GM21390 (cell line): ENCODE measurements around the gene DCTN3.

ENCODE experiments used
- ATAC-seq: cut with Tn5 transposase; IDR thresholded peaks from one replicate; pipeline ENCODE4 v1.9.1; 2021; ENCODE audit not compliant: unreplicated experiment

The DCTN3 gene

GRCh38 chr9:34591248-34591916 lies 28.9 kb downstream of the DCTN3 start:
- ATAC-seq = peak; percentile 65

GRCh38 chr9:34590381-34591247 lies 29.7 kb downstream of the DCTN3 start:
- ATAC-seq = no peak

GRCh38 chr9:34589636-34590380 lies 30.5 kb downstream of the DCTN3 start, which contains the start of gene CNTFR:
Gene CNTFR (minus strand): TSS chr9:34589724. CDS start chr9:34568981, 20,743 bp downstream.
- ATAC-seq = no peak

DNA sequence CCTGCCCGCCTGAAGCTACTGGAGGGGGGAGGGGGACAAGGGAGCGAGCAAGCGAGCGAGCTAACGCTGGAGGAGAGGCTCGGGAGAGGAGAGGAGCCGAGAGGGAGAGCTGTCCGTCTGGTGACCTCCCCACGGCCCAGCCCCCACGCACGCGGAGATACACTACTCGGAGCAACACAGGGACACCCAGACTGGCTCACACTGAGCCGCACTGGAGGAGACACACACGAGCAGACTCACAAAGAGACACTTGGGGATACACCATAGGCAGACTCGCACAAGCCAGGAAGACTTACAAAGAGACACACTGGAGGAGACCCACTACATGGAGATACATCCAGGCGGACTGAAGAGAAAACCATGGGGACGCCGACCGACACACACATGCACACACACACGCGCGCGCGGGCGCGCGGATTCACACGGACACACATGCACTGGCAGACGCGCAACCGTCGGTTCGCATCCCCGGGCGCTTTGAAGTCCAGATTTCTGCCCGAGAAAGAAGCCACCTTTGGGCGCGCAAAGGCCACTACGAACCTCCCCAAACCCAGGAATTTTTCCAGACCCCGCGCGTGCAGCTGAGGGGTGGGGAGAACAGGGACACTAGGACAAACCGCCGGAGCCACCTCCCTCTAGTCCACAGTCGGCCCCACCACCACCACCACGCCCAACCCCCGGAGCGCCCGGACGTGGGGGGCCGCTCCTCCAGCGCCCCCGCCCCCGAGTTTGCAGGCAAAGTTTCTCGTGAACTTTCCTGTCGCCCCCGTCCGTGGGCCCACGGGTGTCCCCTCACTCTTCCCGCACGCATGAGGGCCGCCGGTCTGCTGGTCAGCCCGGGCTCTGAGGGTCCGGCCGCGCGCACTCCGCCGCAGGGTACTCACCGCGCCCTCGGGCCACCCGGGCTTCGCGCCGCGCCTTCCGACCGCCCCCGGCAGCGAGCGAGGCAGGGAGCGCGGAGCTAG lies 31.3 kb downstream of the DCTN3 start:
- ATAC-seq = no peak

GRCh38 chr9:34587271-34587670 lies 33.0 kb downstream of the DCTN3 start:
- ATAC-seq = no peak

- no peak for ATAC-seq
Observed at GRCh38 chr9:34585946-34586669, 34.2 kb downstream of the DCTN3 start.

- ATAC-seq = no peak
Observed at GRCh38 chr9:34584970-34585369, 35.3 kb downstream of the DCTN3 start.

DNA sequence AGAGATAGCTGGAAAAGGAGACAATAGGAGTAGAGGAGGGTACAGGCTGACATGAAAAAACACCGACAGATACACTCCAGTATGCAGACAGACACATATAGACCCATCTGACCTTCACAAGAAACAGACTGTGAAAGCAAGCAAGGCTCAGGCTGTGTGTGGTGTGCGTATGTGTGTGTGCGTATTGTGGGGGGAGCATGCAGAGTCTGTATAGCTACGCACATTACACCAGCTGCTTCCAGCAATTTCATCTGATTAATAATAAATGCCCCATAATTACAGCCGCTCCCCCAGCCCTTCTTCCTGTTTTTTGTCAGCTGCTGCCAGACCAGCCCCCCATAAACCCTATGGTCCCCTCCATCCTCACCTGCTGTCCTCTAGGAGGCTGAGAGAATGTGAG lies 37.5 kb downstream of the DCTN3 start:
- ATAC-seq = no peak

GRCh38 chr9:34581318-34581717 lies 39.0 kb downstream of the DCTN3 start:
- no peak for ATAC-seq

GRCh38 chr9:34580358-34580757 lies 39.9 kb downstream of the DCTN3 start:
- no peak for ATAC-seq

- no peak for ATAC-seq
Observed at GRCh38 chr9:34579808-34580163, 40.5 kb downstream of the DCTN3 start.

DNA sequence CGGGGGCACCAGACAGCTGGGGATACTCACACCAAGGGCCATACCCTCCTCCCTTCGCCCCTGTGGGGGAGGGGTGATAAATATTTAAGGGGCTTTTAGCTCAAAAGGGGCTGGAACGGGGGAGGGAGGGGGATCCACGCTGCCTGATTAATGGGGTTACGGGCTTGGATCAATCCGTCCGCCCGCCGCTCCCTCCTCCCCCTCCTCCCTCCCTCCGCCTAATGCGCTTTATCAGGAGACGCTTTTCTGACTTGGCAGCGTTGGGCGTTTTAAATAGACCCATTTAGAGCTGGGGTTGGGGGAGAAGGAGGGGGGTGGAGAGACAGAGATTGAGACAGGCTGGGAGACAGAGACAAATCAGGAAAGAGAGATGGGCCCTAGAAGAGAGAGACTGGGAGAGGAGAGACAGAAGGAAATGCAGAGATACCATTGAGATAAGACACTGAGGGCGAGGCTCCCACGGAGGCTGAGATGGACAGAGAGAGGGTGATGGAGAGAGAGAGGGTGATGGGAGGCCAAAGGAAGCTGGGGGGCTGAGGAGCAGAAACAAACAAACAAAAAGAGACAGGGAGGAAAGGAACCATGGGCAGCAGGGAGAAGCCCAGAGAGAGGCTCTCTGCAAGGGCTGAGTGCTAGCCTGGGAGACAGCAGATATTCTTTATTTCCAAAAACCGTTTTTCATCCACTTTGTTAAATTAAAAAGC lies 41.0 kb downstream of the DCTN3 start:
- no peak for ATAC-seq

DNA sequence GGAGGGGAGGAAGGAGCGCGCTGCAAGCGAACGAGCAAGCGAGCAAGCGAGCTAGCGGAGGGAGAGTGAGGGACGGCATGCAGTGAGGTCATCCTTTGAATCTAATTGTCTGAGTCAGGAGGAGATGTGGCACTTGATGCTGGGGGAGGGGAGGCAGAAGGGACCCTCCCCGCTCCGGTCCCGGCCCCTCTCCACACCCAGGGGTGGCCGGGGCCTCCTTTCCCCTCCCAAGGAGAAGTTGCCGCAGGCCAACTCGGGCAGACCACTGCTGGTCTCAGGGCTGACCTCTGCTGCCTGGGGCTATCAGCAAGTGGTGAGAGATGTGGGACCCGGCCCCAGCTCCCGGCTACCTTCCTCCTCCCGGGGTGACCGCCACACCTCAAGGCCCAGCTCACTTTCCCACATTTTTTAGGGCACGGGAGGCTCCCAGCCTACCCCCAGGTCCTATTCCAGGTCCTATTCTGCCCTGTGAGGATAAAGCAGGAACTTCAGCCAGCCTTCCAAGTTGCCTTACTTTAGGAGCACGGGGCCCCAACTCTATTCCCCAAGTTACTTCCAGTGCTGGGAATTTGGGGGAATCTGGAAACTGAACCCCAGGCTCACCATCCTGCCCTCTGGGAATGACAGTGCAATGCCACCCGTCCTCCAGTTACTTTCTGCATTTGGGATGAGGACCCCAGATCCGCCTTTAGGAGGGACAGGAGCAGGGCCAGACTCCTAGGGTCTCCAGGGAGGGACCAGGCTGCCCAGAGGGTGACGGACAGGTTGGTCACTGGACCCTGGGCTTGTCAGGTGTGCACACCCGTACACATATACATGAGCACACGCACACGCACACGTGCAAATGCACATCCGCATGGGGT lies 41.8 kb downstream of the DCTN3 start:
- no peak for ATAC-seq

GRCh38 chr9:34577400-34578240 lies 42.7 kb downstream of the DCTN3 start:
- no peak for ATAC-seq

DNA sequence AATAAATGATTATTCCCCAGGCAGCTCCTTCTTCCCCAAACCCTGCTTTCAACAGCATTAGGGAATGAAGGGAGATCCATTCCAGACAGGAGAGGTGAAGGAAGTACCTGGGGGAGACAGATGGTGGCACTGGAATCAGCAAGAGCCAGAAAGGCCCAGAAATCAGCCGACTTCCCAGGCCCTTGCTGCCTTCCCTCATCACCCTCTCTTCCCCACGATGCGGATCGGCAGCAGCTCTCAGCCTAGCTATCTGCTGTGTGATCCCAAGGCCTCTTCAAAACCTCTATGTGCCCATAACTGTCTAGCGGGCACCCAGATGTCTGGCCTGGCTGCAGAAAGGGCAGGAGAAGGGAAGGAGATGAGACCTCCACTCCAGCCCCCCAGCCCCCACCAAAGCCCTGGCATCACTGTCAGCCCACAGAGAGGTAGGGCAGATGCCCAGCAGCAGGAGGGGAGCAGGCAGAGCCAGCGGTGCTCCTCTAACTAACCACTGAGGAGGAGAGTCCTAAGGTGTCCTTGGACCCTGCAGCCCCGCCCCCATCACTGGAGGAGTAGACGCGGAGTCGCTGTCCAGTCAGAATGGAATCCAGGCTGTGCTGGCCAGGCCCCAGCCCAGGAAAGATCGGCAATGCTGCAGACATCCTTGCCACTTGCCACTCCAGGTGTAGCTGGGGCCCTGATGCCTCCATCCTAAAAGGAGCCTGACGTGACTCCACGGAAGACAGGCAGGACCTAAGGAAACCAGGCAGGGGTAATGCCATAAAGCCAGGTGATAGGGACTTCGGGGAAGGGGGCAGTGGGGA lies 43.5 kb downstream of the DCTN3 start:
- no peak for ATAC-seq

GRCh38 chr9:34575862-34576596 lies 44.3 kb downstream of the DCTN3 start:
- ATAC-seq = no peak
